Pulmonary artery endothelial cell (primary cell): ENCODE measurements around the gene TXNDC11. TPM values are rescaled to one million over a fixed set of nuclear protein-coding genes. Genes with fewer than 3 reads are reported as not detected.

ENCODE experiments used
- DNase-seq: peaks from one replicate; pipeline ENCODE4 v3.0.0-alpha.2; 2011; ENCODE audit warnings: low read depth, low spot score
- total RNA-seq: library from RNA; depleted of rRNA; stranded (reverse); fragments of >200 nt; gene quantifications from 2 replicates; pipeline ENCODE4 v1.2.3, GENCODE V29; 2014

TXNDC11 gene
- total RNA-seq, 1 donor from 2014 or later: 23.7 TPM

DNA sequence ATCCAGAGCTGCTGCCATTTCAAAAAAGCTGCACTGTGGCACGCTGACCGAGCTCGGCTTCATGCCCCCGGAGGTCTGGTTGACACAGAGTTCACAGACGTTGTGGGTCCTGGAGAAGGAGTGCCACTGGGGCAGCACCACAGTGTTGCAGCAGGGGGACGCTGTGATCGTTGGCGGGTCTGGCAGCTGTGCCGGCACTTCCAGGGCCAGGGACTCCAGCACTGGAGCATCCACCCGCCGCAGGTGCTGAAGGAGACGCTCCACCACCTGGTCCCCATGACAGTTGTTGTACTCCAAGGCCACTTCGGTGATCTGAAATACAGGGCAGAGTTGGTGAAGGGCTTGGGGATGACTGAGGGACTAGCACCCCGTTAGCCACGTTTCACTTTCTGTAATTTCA is 50.9 kb downstream of the TXNDC11 start:
- no peak for DNase-seq

DNA sequence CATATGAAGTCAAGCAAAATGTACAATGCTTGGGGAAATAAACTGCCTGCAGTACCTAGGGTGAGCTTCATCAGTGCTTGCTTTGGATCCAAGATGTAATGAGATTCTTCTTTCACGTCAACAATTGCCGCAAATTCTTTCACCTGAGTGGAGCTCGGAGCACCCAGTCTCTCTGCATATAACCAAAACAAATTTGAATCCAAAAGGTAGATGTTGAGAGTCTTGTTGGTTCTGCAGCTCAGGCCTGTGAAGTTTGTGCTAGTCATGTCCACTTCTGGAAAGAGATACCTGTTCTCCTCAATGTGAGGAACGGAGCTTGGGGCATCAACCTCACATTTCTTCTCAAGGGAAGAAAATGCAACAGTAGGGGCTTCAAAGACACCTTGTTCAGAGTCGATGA is 51.4 kb downstream of the TXNDC11 start:
- DNase-seq: no peak

DNA sequence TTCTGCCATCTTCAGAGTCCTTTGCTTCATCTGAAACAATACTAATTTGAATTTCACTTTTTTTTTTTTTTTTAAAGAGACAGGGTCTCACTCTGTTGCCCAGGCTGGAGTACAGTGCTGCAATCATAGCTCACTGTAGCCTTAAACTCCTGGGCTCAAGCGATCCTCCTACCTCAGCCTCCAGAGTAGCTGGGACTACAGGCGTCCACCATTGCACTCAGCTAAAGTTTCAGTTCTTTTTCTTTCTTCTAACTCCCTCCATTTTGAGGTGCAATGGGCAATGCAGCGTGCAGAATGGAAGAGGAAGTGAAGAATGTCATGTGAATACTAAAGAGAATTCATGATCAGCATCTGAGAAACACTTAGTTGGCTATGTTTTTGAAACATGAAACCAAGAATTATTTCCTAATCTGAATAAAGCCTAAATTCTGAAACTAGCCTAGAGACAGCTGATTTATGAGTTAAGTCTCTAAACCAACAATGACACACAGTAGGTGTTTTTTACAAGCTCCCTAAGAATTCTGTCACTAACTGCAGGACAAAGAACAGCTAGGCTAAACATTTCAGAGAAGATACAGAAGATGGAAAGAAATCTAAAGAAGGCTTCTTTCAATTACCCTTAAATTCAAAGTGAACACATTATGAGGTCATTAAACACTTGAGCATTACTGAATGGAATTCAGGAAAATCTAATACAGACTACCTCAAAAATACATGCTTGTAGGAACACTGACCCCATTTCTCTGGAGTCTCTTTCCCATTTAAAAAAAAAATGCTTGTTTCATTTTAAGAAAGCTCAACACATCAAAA is 53.4 kb downstream of the TXNDC11 start:
- DNase-seq: no peak

DNA sequence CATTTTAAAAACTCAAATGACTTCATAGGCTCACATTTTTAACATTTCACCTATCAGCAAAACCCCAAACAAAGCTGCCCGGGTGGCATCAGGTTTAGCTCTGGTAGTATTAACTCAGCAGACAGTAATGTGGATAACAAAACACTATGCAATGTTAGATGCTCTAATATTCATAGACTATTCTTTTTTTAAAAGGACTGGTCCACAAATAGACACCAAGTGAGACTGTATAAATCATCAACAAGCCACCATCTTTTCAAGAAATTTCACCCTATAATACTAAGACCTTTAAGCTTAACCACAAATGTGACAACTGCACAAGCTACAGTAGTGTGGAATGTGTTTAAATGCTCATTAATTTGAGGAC is 54.2 kb downstream of the TXNDC11 start:
- DNase-seq: no peak

DNA sequence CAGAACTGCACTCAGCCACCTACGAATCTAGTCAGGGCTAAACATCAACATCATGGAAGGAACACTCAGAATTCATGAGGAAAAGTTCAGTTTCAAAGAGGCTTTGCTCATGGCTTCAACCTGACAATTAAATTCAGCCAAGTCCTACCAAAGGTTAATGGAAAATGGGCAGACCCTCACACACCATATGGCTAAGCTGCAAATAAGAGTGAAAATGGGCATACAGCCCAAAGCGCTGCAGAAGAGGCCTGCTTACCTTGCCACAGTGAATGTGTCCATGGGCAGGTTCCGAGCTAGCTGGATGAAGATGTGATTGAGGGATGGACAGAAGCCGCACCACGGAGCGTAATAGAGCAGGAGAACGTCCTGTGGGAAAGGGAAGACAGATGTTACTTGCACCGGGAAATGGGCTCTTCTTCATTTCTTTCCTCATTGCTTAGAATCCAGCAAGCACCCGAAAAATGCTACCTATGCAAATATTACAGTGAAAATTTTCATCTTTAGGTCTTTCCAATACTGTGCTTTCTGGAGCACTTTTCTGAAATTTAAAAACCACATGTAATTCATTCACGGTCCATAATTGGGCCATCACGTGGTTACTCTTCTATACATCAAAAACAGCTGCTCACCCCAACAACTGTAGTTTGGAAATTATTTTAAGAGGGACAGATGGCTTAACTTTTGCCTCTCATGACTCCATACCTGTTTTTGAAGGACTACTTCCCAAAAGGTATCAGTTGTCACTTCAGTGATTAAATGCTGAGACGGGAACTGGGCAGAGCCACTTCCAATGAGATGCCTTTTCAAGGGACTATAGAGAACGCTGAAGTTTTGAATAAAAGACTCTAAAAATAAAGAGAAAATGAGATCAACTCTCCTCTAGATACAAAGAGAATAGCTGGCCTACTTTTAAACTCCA is 54.8 kb downstream of the TXNDC11 start:
- DNase-seq: no peak

DNA sequence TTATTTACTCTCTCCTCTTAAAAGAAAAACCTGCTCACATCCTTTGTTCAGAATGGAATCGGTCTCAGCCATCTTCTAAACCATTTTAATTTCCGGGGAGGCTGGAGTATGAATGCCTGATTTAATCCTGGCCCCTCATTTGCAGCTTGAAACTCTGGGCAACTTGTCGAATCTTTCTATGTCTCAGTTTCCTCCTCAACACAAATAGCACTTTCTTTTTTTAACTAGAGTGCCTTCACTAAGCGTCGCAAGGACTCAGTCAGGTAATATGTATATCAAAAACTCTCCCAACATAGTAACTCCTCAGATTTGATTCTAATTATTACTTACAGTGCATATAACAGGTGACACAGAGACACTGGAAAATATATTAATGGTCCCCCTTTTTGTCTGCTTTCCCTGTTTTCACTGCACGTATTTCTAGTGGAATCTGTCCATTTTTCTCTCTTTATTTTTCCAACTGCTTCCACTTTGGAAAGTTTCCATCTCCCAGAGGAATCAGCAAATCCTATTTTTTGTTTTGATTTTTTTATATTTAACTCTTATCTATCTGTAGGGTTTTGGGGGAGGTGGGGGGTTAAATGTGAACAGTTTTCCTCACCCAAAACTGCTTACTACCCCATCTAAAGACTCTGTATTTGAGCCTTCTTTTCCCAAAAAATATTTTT is 55.8 kb downstream of the TXNDC11 start:
- DNase-seq: no peak

DNA sequence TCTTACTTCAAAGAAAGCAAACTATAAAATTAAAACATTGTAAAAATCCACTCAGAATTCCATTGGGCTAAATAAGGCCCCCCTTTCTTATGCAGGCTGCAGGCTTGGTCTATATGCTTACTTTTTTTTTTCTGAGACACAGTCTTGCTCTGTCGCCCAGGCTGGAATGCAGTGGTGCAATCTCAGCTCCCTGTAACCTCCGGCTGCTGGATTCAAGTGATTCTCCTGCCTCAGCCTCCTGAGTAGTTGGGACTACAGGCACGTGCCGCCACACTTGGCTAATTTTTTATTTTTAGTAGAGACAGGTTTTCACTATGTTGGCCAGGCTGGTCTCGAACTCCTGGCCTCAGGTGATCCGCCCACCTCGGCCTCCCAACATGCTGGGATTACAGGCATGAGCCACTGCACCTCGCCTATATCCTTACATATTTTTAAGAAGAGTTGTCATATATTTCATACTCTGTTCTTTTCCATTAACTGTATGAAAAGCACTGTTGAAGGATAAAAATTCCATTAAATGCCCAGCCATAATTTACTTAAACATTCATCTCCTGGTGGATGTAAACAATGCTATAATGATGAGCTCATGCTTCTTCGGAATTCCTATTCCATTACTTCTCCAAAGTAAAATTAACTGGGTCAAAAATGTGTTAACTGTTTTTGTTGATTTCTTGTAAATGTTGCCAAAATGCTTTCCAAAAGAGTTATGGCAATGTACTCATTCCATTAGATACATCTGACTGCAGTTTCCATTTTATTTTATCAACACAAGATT is 56.6 kb downstream of the TXNDC11 start:
- no peak for DNase-seq

DNA sequence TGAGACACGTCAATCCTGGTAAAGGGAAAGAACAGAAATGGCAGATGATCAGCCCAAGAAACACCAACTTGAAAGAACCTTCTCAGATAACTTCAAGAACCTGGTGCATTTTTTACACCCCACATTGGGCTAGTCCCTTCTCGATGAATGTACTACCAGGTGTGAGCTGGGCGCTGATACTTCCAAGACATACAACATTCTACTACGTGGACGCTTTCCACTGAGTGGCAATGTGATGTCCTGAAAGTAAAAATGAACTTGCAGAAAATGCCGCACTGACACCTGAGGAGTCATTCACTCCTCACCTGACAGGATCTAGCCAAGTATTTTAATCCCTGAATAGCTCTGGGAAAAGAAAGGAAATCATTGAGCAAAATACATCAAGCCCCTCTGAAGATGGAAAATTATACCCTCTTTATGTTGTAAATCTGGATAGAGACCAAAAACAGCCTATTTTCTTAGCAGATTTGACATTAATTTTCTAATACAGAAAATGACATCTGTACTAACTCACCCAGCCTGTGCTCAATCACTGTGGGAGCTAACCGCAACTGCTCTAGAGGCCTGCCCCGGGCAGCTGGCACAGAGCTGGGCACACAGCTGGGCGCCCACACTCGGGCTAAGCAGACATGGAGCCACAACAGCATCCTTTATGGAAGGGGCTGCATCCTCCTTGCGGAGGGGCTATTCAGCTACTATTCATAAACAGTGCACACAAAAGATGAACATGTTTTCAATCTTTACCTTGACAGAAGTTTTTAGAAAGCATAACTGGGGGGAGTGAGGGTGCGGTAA is 58.2 kb downstream of the TXNDC11 start:
- DNase-seq: no peak

DNA sequence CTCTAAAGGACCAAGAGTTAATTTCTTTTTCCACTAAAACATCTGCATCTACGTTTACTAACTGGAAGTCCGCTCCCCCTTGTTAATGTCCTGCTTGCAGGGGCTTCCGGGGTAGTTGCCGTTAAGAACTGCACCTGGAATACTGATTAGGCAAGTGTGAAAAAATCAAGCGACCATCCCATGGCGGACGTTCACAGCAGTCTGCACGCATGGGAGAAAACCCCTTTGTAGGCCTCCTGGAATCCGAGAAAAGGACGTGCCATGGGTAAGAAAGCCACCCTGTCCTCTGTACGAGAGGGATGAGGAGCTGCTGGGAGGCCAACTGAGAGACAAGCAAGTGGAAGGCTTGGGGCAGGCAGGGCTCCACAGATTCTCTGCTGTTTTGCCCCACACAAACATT is 59.5 kb downstream of the TXNDC11 start:
- no peak for DNase-seq

DNA sequence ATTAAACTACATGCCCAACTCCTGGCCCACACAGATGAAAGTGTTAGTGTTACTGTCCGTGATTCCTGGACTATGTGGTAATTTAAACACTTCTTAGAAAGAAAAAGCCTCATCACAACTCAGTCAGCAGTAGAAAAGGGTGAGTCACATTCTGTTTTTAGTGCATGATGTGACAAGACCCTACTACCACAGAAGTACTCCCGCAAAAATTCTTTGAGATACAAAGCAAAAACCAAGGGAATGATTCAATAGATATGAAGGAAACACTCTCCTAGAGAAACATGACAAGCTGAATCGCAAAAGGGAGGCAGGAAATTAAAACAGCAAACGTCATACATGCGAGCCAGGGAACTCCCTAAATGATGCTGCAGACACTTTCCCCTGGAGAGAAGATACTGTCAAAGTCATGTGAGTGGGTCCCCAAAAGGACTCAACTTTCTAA is 60.0 kb downstream of the TXNDC11 start:
- DNase-seq: no peak

DNA sequence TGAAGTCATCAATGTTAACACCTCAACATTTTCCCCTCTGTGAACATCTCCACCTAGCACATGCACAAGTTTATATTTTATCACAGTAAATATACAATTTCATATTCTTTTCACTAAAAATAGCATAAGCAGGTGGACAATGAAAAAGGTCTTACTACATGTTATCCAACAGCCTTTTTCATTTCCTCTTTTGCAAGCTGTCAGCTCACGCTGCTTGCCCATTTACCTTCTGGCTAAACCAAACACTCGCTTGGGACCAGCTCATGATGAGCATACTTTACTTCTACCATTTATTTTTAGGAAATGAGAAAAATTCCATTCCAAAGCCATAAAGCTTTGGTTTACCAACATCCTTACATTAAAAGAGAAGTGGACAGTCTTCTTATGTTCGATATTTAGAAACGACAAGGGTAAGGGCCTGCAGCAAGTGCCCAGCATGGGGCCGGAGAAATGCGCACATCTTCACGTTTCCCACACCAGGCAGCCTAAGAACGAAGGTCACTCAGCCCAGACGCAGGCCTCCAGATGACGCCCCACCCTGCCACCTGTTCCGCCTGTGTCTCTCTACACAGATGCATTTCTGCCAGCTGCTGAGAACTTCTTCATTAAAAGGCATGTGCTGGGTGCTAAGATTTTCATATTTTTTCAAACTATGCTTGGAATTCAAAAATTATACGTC is 60.5 kb downstream of the TXNDC11 start:
- DNase-seq: no peak

DNA sequence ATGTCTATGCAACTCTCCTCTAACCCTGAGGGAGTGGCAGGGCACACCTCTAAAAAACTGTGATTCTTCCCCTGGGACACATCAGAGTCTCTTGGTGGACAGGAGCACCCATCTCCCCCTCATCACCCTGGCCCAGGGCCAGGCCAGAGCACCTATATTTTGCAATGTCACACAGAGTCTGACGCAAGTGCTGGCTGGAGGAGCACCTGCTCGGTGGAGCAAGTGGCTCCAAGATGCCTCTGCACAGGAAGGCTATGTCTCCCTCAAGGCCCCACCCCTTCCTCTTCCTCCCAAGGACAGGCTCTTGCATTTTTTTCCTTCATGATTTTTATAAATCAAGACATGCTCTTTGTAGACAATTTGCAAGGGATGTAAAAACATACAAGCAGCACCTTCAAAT is 61.1 kb downstream of the TXNDC11 start:
- DNase-seq: no peak

DNA sequence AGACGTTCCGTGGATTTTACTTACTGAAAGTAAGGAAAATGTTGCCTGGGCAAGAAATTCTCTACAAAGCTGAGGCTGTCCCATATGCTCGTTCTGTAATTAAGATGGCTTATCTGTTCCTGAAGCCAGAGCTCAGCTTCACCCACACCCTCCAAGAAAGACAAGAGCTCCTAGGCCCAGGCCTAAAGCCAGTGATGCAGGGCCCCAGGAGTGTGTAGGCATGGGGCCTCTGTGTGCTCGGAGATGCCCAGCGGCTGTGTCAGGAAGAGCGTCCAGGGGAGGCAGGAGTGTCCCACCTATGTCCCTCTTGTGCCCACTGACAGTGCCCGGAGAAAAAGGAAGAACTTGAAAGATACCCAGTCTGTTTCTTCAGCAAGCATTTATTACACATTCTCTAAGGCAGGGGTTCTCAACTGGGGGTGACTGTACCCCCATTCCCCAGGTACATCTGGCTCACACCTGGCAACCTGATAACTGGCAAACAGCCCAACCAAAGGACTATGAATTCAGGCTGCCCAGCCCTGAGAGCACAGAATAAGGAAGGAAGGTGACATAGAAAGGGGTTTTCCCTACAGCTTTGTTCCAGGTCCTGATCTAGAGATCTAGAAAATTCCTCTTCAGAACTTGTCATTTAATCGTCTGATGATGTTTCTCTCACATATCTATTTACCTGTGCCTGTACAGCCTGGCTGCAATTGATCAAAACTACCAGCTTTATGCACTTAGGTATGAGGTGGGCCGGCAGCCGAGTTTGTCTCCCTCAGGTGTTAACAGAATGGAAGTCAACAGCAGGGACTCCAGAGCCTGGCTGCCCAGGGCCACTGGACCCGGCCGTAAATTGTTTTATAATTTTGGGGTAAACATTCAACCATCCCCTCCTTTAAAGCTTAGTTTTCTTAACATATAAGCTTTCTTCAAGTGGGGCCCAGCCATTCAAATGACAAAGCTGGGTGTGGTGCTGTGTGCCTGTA is 62.4 kb downstream of the TXNDC11 start:
- no peak for DNase-seq

DNA sequence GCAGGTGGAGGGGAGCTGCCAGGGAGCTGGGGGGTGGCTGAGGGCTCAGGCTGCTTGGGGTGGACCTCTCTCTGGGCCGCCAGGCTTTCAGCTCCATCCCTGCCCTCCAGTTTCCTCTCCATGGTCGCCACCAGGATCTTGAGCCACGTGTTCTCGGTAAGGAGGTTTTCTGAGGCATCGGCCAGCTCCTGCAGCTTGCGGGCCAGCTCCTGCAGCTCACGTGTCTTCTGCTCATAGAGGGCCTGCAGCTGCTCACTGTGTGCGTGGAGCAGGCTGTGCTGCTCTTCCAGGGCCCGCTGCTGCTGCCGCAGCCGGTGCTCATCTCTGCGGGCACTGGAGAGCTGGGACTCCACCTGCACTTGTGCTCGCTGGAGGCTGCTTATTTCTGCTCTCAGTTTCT is 63.4 kb downstream of the TXNDC11 start:
- no peak for DNase-seq

DNA sequence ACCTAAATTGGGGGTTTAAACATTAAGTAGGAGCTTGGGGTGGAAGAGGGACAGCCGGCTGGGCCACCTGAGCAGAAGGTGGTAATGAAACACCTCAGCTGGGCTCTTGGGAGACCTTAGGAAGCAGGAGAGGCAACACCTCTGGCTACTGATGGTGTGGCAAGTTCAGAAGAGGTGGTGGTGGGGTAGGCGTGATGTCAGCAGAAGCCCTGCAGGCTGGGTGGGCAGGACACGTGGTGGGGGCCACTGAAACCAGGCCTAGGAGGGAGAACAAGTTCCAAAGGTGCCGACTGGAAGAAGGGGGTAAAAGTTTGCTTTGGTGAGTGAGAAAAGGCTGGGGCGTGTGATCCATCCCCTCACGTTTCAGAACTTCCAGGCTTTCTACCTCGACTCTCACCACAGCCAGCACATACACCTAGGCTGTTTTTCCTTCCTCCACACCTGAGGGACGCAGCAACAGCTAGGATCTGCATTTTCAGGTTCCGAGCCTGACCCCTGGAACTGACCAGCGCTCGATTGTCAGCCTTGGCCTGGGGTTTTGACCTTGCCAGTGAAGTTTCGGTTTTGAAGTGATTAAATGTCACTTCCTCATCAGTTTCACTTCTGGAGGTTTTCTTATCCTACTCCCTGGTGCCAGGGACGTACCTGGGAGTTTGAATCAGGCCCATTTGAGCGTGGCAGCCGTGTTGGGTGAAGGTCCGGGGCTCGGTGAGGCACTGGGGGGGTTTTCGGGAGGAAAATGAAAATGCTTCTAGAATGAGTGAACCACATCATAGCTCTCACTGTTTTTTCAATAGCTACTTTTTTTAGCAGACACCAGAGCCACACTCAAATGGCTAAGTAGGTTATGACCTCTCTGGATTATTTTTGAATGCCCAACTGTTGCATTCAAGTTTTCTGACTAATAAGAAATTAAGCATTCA is 64.4 kb downstream of the TXNDC11 start:
- no peak for DNase-seq

DNA sequence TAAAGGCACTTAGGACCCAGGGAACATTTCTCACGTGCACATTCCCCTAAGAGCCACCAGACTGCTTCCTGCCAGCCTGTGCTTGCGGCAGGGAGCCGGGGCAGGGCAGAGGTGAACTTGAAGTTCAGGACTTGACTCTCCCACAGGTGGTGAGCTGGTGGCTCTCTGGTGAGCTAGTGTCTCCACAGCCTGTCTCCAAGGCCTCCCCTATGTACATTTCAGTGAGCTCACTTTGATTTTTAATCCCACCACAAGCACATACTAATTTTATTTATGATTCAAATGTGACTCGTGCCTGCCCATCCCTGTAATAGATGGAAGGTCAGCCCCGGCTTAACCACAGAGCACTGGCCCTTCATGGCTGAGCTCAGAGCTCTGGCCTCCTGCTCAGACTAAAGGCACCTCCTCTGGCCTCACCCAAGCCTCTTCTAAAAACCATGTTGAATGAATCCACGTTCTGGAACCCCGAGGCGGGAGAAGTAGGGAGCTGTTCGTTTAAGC is 65.2 kb downstream of the TXNDC11 start:
- DNase-seq: no peak

DNA sequence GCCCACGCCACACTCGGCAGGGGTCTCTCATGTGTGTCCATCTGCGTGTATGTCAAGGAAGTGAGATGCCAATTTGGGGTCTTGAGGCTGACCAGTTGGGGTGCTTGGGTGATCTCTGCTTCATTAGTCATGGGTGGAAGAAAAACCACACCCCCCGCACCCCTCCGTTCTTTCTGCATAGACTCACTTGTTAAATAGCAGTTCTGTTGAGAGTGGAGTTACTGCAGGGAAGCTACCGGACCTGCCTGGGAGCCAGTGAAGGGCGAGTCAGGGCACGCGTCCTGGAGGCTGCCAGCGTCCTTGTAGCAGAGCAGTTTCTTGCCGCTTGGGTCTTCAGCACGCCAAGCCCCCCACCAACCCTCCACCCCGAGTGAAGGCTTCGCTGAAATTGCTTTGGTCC is 65.9 kb downstream of the TXNDC11 start:
- no peak for DNase-seq
